IPS-18a (cell line): ENCODE measurements around the gene SLC9A6.
"Not testable (repeated sequence)": the region's sequence is repeated elsewhere in the genome, so short reads cannot be mapped to it uniquely, and the experiment has no call there.

ENCODE experiments used
- H3K27ac ChIP-seq: one replicate; pipeline ENCODE4 v1.5.1; 2013; ENCODE audit warnings: low read length
- H3K27me3 ChIP-seq: one replicate; pipeline ENCODE4 v1.6.1; 2013; ENCODE audit warnings: mild to moderate bottlenecking, low read length; ENCODE audit not compliant: control insufficient read depth, insufficient read depth
- H3K36me3 ChIP-seq: one replicate; pipeline ENCODE4 v1.6.1; 2013; ENCODE audit warnings: low read depth, low read length; ENCODE audit not compliant: control insufficient read depth
- H3K4me1 ChIP-seq: one replicate; pipeline ENCODE4 v1.6.1; 2013; ENCODE audit warnings: low read depth, low read length; ENCODE audit not compliant: control insufficient read depth
- H3K4me3 ChIP-seq: one replicate; pipeline ENCODE4 v1.5.1; 2013; ENCODE audit warnings: low read length
- H3K9ac ChIP-seq: one replicate; pipeline ENCODE4 v1.6.1; 2013; ENCODE audit warnings: mild to moderate bottlenecking, low read length, moderate library complexity
- H3K9me3 ChIP-seq: one replicate; pipeline ENCODE4 v1.6.1; 2013; ENCODE audit warnings: low read depth, low read length; ENCODE audit not compliant: control insufficient read depth

The SLC9A6 gene

GRCh38 chrX:136047969-136048368 is 62.7 kb downstream of the SLC9A6 start:
- Histone ChIP-seq H3K27ac (no peak overlapping the region), H3K4me3 (no peak overlapping the region), H3K9ac (no peak overlapping the region), H3K36me3 (peaks cover 3% of the 10 kb centered on the region), H3K27me3 (no peaks in the 10 kb centered on the region), H3K4me1 (no peaks in the 10 kb centered on the region), H3K9me3 (peaks cover 8% of the 10 kb centered on the region)

GRCh38 chrX:136048446-136048845 is 63.2 kb downstream of the SLC9A6 start:
- no peak overlapping the region for H3K9ac ChIP-seq
- no peaks in the 10 kb centered on the region for H3K27me3 ChIP-seq

GRCh38 chrX:136049608-136050007 is 64.4 kb downstream of the SLC9A6 start:
- Histone ChIP-seq H3K9ac (no peak overlapping the region), H3K9me3 (peaks cover 3% of the 10 kb centered on the region), H3K4me3 (no peak overlapping the region), H3K27me3 (no peaks in the 10 kb centered on the region), H3K36me3 (no peaks in the 10 kb centered on the region), H3K4me1 (no peaks in the 10 kb centered on the region), H3K27ac (no peak overlapping the region)

More at GRCh38 chrX:136048446-136048845, 63.2 kb downstream of the SLC9A6 start:
- peaks cover 3% of the 10 kb centered on the region for H3K36me3 ChIP-seq
- H3K4me3 ChIP-seq = no peak overlapping the region
- no peaks in the 10 kb centered on the region for H3K4me1 ChIP-seq
- peaks cover 8% of the 10 kb centered on the region for H3K9me3 ChIP-seq
- H3K27ac ChIP-seq = no peak overlapping the region

GRCh38 chrX:136050875-136051274 is 65.6 kb downstream of the SLC9A6 start:
- H3K9me3 ChIP-seq, H3K4me3 ChIP-seq, H3K27me3 ChIP-seq, H3K36me3 ChIP-seq, H3K4me1 ChIP-seq, H3K9ac ChIP-seq, H3K27ac ChIP-seq: not testable (repeated sequence)

GRCh38 chrX:136051611-136052010 is 66.4 kb downstream of the SLC9A6 start:
- Histone ChIP-seq H3K27ac (no peak overlapping the region), H3K9me3 (peaks cover 3% of the 10 kb centered on the region)

GRCh38 chrX:136055651-136056221 is 70.5 kb downstream of the SLC9A6 start:
- Histone ChIP-seq H3K9ac (no peak overlapping the region), H3K9me3 (peaks cover 3% of the 10 kb centered on the region), H3K4me1 (no peaks in the 10 kb centered on the region), H3K4me3 (no peak overlapping the region), H3K27ac (no peak overlapping the region), H3K27me3 (no peaks in the 10 kb centered on the region), H3K36me3 (no peaks in the 10 kb centered on the region)

More at GRCh38 chrX:136051611-136052010, 66.4 kb downstream of the SLC9A6 start:
- Histone ChIP-seq H3K9ac (no peak overlapping the region), H3K4me3 (no peak overlapping the region), H3K36me3 (no peaks in the 10 kb centered on the region), H3K27me3 (no peaks in the 10 kb centered on the region), H3K4me1 (no peaks in the 10 kb centered on the region)

GRCh38 chrX:136057567-136057966 is 72.3 kb downstream of the SLC9A6 start:
- H3K9ac ChIP-seq = no peak overlapping the region
- no peak overlapping the region for H3K4me3 ChIP-seq
- no peak overlapping the region for H3K27ac ChIP-seq
- H3K4me1 ChIP-seq = no peaks in the 10 kb centered on the region
- H3K36me3 ChIP-seq = no peaks in the 10 kb centered on the region
- peaks cover 10% of the 10 kb centered on the region for H3K9me3 ChIP-seq
- no peaks in the 10 kb centered on the region for H3K27me3 ChIP-seq

GRCh38 chrX:136059350-136059749 is 74.1 kb downstream of the SLC9A6 start:
- H3K27ac ChIP-seq = no peak overlapping the region
- no peaks in the 10 kb centered on the region for H3K27me3 ChIP-seq
- no peak overlapping the region for H3K4me3 ChIP-seq
- no peaks in the 10 kb centered on the region for H3K36me3 ChIP-seq
- H3K4me1 ChIP-seq = no peaks in the 10 kb centered on the region
- H3K9me3 ChIP-seq = peaks cover 13% of the 10 kb centered on the region
- H3K9ac ChIP-seq = no peak overlapping the region

GRCh38 chrX:136061286-136061685 is 76.1 kb downstream of the SLC9A6 start:
- no peak overlapping the region for H3K9ac ChIP-seq
- no peaks in the 10 kb centered on the region for H3K4me1 ChIP-seq
- H3K36me3 ChIP-seq = no peaks in the 10 kb centered on the region
- no peaks in the 10 kb centered on the region for H3K27me3 ChIP-seq
- H3K9me3 ChIP-seq = peaks cover 10% of the 10 kb centered on the region
- no peak overlapping the region for H3K4me3 ChIP-seq
- no peak overlapping the region for H3K27ac ChIP-seq

- Histone ChIP-seq H3K36me3 (no peaks in the 10 kb centered on the region), H3K9me3 (peaks cover 10% of the 10 kb centered on the region), H3K27ac (no peak overlapping the region), H3K27me3 (no peaks in the 10 kb centered on the region), H3K9ac (no peak overlapping the region), H3K4me3 (no peak overlapping the region), H3K4me1 (no peaks in the 10 kb centered on the region)
Observed at GRCh38 chrX:136061696-136062095, 76.5 kb downstream of the SLC9A6 start.

- Histone ChIP-seq H3K4me1 (no peaks in the 10 kb centered on the region), H3K4me3 (no peak overlapping the region), H3K9ac (no peak overlapping the region), H3K27me3 (no peaks in the 10 kb centered on the region), H3K36me3 (no peaks in the 10 kb centered on the region), H3K9me3 (peaks cover 15% of the 10 kb centered on the region), H3K27ac (no peak overlapping the region)
Observed at GRCh38 chrX:136063340-136064079, 78.3 kb downstream of the SLC9A6 start.

- no peak overlapping the region for H3K27ac ChIP-seq
- no peaks in the 10 kb centered on the region for H3K4me1 ChIP-seq
- no peaks in the 10 kb centered on the region for H3K27me3 ChIP-seq
- peaks cover 17% of the 10 kb centered on the region for H3K9me3 ChIP-seq
- no peak overlapping the region for H3K4me3 ChIP-seq
- no peak overlapping the region for H3K9ac ChIP-seq
- H3K36me3 ChIP-seq = no peaks in the 10 kb centered on the region
Observed at GRCh38 chrX:136064661-136065043, 79.4 kb downstream of the SLC9A6 start.
